HepG2 (cell line): ENCODE results near the gene THRSP. TPM values are rescaled to one million over a fixed set of nuclear protein-coding genes. Genes with fewer than 3 reads are reported as not detected.

ENCODE experiments used
- ARID4A ChIP-seq: sonication (generic); formaldehyde crosslinking; IDR thresholded peaks from 2 replicates; pipeline ENCODE4 v1.5.0; 2020; ENCODE audit warnings: mild to moderate bottlenecking, missing genetic modification reagents, borderline replicate concordance
- ATM ChIP-seq: fragments of 450-650 bp; IDR thresholded peaks from 2 replicates; pipeline ENCODE4 v1.7.1; 2017; ENCODE audit warnings: mild to moderate bottlenecking, borderline replicate concordance
- CEBPG ChIP-seq: IDR thresholded peaks from 2 replicates; pipeline ENCODE4 v1.6.1; 2016
- CENPBD1 ChIP-seq: sonication (generic); formaldehyde crosslinking; IDR thresholded peaks from 2 replicates; pipeline ENCODE4 v1.8.0; 2022; ENCODE audit warnings: missing genetic modification reagents, low read depth, mild to moderate bottlenecking, borderline replicate concordance
- DMTF1 ChIP-seq: sonication (generic); formaldehyde crosslinking; IDR thresholded peaks from 2 replicates; pipeline ENCODE4 v1.4.0; 2020; ENCODE audit warnings: mild to moderate bottlenecking, missing genetic modification reagents
- ELF4 ChIP-seq: sonication (generic); formaldehyde crosslinking; IDR thresholded peaks from 2 replicates; pipeline ENCODE4 v1.5.0; 2020; ENCODE audit warnings: missing genetic modification reagents, mild to moderate bottlenecking, moderate library complexity, borderline replicate concordance
- EP300 ChIP-seq, 3 experiments: sonication (generic) in 1 of 3; formaldehyde crosslinking in 1 of 3; IDR thresholded peaks; 2 replicates each; pipeline versions ENCODE4 v1.5.1 to v1.6.1; 2011 to 2020; ENCODE audit warnings: low read depth in 2 of 3, low read length in 2 of 3, borderline replicate concordance in 1 of 3, improper control_type of control experiment in 1 of 3, mild to moderate bottlenecking in 1 of 3, missing genetic modification reagents in 1 of 3, moderate library complexity in 1 of 3
- FUBP1 ChIP-seq: sonication (generic); formaldehyde crosslinking; IDR thresholded peaks from 2 replicates; pipeline ENCODE4 v1.5.1; 2020; ENCODE audit warnings: missing genetic modification reagents, mild to moderate bottlenecking, borderline replicate concordance
- HHEX ChIP-seq: IDR thresholded peaks from 2 replicates; pipeline ENCODE4 v1.6.1; 2016; ENCODE audit warnings: control low read depth
- JARID2 ChIP-seq: sonication (generic); formaldehyde crosslinking; IDR thresholded peaks from 2 replicates; pipeline ENCODE4 v1.8.1; 2023; ENCODE audit warnings: missing genetic modification reagents, inconsistent platforms; ENCODE audit not compliant: insufficient replicate concordance
- MTERF4 ChIP-seq: sonication (generic); formaldehyde crosslinking; IDR thresholded peaks from 2 replicates; pipeline ENCODE4 v1.8.0; 2023; ENCODE audit warnings: mild to moderate bottlenecking, missing genetic modification reagents
- MYC ChIP-seq: sonication (generic); formaldehyde crosslinking; IDR thresholded peaks from 2 replicates; pipeline ENCODE4 v1.9.0; 2021; ENCODE audit warnings: missing genetic modification reagents, borderline replicate concordance
- NBN ChIP-seq: fragments of 450-650 bp; conservative IDR thresholded peaks from 2 replicates; pipeline ENCODE4 v1.6.1; 2017
- RBM22 ChIP-seq: fragments of 200-400 bp; formaldehyde crosslinking; optimal IDR thresholded peaks from 2 replicates; pipeline ENCODE3; 2017; ENCODE audit warnings: mild to moderate bottlenecking, low read length, moderate library complexity
- REL ChIP-seq: sonication (generic); formaldehyde crosslinking; conservative IDR thresholded peaks from 2 replicates; pipeline ENCODE4 v1.8.0; 2022; ENCODE audit warnings: mild to moderate bottlenecking, missing genetic modification reagents, moderate library complexity
- ZBTB7B ChIP-seq: sonication (generic); formaldehyde crosslinking; IDR thresholded peaks from 2 replicates; pipeline ENCODE4 v1.4.0; 2020; ENCODE audit warnings: missing genetic modification reagents
- ZGPAT ChIP-seq: IDR thresholded peaks from 2 replicates; pipeline ENCODE4 v1.6.1; 2016; ENCODE audit warnings: mild to moderate bottlenecking
- polyA plus RNA-seq, 8 experiments: library from polyadenylated mRNA; depleted of rRNA in 3 of 8; stranded (reverse) in 7 of 8; unstranded in 1 of 8; fragments of >200 nt; fragmentation: Illumina TruSeq in 4 of 8; extraction: Trizol in 4 of 8; gene quantifications; 2 replicates each; pipeline versions ENCODE4 v1.2.1 to v1.2.3, GENCODE V29; 2011 to 2016; ENCODE audit warnings: low read depth in 4 of 8, missing spikeins in 1 of 8, mixed read lengths in 1 of 8; ENCODE audit not compliant: insufficient read depth in 1 of 8
- total RNA-seq, 5 experiments: library from RNA; depleted of rRNA; stranded (reverse); fragments of >200 nt; fragmentation: Illumina TruSeq; extraction: Trizol; gene quantifications; 2 replicates each; pipeline ENCODE4 v1.2.3, GENCODE V29; 2016; ENCODE audit warnings: low read depth in 1 of 5

Gene THRSP
- total and polyA plus RNA-seq, 2 of the 13 experiments (the other 11 are each of a cell fraction or from before 2014, with no cell fraction given), result 0.13 to 0.58 TPM

GRCh38 chr11:78038697-78039313, 24.9 kb upstream of the THRSP start (continued):
- TF ChIP-seq FUBP1 (no peak), REL (no peak), ELF4 (no peak), ARID4A (no peak), CEBPG (peak; percentile 12; the same call in 1 of the 2 replicates), EP300 (IDR thresholded peaks at IDR 0.05; ENCODE audit: low read depth in 2 of 2, low read length in 2 of 2) (peak in 1 of 2 experiments; percentile 58; a peak in 2 of 4 replicates), EP300 (CRISPR knock-in tag; IDR thresholded peaks at IDR 0.05; ENCODE audit: borderline replicate concordance) (no peak), MTERF4 (CRISPR knock-in tag) (0 out of 2 replicates have a peak, but pooled peaks have one; percentile 2), HHEX (CRISPR knock-in tag) (no peak), ZBTB7B (CRISPR knock-in tag) (0 out of 2 replicates have a peak, but pooled peaks have one; percentile 42), ATM (no peak), JARID2 (no peak), CENPBD1 (no peak), MYC (no peak; the same call in 1 of the 2 replicates), DMTF1 (CRISPR knock-in tag) (no peak), ZGPAT (CRISPR knock-in tag) (peak; percentile 59; the same call in 1 of the 2 replicates), NBN (no peak), RBM22 (no peak)
